ENCODE data around the gene SEMA5B.

Gene SEMA5B

DNA sequence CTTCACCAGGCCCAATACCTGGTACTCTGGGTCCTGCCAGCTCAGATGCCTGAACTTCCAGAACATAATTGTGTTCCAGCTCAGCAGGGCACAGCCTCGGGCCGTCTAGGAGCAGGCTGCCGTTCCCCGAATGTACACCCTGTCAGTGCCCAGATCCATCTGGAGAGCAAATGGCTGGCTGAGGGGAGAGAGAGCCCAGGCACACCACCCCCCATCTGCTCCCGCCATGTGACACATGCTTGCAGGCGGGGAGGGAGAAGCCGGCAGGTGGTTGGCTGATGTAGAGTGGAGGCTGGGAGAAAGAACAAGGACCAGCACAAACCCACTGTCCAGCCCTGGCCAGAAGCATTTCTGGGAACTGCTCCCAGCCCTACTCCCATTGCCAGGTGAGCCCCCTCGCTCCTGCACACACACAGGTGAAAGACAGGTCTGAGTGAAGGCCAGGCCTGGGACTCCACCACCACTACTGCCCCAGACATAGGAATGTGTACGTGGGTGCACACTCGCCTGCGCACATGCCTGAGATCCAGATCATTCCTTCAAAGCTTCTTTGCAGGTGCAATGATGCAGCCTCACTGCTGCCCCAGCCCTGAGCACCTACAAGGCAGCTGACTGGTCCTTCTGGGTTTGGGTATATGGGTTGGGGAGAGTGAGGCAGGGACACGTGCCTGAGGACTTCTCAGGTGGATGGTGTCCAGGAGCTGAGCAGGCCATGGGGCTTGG lies 53.5 kb downstream of the SEMA5B start:
- no peak for DNase-seq (ENCODE audit: low read depth)

DNA sequence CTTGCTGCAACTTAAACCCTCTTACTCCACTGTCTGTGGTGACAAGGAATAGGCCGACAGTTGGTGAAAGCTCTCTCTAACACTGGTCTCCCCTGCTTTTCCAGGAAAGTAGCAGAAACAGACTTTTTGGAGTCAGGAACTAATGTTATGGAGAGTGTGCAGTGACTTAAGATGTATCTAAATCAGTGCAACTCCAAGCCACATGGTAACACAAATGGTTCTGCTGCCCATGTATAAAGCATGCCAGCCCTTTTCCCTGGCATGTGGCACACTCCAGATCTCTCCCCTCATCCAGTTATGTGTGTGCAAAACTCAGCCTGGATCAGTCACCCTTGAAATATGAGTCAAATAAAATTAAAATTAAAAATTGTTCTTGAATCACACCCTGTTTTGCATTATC lies 55.4 kb downstream of the SEMA5B start:
- no peak for DNase-seq (ENCODE audit: low read depth)

DNA sequence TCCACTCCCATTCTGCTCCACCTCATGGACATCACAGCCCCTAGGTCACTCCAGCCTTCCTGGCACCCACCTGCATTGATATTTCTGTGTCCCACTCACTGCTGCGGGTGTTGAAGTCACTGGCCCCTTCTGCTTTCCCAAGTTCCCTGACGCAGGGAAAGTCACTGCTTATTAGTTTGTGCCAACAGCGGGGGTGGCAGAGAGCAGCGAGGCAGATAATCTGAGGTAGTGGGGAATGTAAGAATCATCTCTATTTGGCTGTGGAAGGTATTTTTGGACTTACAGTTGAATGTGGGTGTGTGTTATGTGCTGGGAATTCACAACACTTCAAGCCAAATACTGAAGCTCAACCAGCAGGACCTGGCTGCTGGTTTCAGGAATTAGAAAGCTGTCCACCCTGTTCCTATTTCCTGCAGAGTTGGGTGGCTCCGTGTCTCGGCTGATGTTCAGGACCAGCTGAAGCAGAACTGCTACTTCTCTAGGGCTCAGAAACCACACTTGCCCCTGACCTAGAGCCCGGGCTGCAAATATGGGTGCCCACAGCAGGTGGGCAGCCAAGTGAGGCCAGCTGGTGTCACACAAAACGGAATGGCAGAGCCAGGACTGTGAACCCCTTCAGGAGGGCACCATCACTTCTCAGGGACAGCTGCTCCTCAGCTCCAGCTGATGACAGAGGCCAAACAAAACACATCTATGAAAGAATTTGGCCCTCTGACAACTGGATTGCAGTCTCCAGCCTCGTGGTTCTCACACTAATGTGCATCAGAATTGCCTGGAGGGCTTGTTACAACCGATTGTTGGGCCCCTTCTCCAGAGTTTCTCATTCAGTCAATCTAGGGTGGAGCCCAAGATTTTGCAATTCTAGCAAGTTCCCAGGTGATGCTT lies 57.7 kb downstream of the SEMA5B start:
- no peak for DNase-seq (ENCODE audit: low read depth)

DNA sequence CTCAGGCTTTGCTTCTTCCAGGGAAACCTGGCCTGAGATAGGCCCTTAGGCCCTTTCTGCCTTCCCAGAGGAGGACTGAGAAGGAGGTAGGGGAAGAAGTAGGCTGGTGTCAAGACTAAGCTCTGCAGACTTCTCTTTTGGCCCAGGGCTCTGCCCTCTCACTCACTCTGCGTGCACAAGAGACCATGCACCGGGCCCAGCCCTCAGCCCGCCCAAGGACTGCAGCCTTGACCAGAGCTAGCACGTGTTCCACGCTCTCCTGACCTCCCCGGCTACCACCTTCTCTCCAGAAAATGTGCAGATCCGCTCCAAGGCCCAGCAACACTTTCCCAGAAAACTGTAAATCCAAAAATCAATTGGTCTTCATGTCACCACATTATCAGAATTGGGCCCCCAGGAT lies 59.8 kb downstream of the SEMA5B start:
- no peak for DNase-seq (ENCODE audit: low read depth)

DNA sequence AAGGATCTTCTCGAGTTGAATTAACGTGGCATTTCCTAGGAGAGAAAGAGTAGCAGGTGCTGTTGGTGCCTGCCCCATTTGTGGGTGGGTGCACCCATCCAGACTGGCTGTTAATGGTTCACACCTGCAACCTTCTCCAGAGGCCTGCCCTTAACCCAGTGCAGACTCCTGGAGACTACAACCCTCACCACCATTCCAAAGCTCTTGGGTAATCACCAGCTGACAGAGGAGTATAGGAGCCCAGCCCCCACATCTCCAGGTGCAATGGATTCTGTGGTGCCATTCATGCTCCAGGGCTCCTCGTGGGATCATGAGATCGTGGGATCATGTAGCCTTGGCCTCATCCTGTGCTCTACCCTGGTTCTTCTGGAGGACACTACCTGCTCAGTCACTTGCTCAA lies 60.2 kb downstream of the SEMA5B start:
- DNase-seq (ENCODE audit: low read depth), result no peak

DNA sequence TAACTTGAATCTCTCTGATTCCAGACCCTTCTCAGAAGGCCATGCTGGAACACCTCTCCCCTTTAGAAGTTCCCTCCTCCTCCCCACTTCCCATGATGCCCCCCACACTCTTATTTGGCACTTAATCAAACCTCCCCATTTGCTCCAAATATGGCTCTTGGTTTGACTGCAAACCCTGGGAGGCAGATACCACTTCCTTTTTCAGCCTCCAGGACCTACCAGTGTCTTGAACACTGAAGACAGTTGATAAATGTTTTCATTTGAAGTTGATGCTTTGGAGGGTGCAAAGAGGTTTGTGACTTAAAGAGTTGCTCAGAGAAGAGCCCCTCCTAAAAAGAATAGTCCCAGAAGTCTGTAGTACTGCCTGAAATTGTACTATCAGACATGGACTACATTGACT lies 61.5 kb downstream of the SEMA5B start:
- no peak for DNase-seq (ENCODE audit: low read depth)

DNA sequence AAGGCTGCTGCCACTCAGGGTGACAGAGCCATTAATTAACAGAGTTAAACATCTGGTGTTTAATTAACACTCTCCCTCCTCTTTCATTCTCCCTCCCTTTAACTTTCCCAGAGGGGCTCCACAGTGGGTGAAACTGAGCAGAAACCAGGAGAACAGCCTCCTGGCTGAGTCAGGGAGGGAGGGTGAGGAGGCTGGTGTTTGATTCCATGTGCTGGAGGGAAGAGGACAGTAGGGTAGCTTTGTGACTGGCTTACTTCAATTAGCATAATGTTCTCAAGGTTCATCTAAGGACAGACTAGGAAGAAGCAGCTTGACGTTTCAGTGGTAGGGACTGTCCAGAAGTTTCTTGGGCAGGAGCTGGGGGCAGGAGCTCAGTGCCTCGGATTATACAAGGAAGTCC lies 62.8 kb downstream of the SEMA5B start:
- DNase-seq (ENCODE audit: low read depth), result no peak

DNA sequence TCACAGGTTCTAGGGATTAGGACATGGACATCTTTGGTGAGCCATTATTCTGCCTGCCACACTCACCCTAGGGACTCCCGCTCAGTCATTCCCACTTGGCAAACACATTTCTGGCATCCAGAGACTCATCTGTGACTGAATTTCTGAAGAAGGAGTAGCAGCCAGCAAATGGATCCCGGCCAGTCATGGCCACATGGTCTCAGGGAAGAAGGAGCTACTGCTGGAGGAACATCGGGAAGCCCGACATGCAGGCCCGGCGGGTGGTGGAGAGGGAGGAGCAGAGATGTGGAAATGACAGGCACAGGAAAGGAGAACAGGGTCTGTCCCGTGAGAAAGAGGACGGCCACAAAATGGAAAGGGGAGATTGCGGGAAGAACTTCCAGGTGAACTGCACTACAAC lies 65.4 kb downstream of the SEMA5B start:
- DNase-seq (ENCODE audit: low read depth), result no peak

DNA sequence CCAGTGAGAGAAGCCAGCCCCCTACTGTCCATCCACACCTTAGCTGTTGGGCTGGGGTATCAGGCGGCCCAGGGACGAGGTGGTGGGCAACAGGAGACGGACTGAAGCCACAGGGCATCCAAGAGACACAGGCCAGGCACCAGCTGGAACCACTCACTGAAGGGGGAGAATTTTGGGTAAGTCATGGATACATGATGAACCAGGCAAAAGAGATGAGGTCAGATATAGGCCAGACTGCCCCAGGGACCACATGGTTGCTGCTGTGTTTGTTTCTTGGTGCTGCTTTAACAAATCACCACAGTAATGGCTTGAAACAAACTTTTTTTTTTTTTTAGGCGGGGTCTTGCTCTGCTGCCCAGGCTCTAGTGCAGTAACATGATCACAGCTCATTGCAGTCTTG lies 66.4 kb downstream of the SEMA5B start:
- DNase-seq (ENCODE audit: low read depth), result no peak

DNA sequence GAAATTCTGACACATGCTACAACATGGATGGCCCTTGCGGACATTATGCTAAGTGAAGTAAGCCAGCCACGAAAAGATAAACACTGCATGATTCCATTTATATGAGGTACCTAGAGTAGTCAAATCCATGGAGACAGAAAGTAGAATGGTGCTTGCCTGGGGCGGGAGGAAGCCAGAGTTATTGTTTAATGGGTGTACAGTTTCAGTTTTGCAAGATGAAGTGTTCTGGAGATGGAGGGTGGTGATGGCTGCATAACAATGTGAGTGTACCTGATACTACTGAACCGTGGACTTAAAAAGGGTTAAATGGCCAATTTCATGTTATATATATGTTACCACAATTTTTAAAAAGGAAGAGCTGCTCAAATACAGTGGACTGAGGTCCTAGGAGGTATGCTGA lies 66.9 kb downstream of the SEMA5B start:
- DNase-seq (ENCODE audit: low read depth), result no peak

DNA sequence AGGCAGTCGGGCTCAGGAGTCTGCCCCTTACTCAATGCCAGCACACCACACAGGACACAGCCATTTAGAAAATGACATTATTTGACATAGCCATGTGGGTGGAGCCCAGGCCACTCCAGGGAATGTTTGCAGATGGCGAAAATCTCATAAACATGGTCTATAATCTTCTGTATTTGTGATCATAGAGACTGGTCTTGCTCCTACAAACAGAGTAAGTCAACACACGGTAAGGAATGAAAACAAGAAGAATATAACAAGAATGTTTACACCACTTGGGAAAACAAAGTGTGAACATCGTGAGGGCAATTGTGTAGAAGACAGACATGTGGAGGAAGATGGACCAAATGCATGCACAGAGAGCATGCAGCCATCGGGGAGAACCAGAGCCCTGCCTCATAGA lies 68.2 kb downstream of the SEMA5B start:
- DNase-seq (ENCODE audit: low read depth), result no peak

DNA sequence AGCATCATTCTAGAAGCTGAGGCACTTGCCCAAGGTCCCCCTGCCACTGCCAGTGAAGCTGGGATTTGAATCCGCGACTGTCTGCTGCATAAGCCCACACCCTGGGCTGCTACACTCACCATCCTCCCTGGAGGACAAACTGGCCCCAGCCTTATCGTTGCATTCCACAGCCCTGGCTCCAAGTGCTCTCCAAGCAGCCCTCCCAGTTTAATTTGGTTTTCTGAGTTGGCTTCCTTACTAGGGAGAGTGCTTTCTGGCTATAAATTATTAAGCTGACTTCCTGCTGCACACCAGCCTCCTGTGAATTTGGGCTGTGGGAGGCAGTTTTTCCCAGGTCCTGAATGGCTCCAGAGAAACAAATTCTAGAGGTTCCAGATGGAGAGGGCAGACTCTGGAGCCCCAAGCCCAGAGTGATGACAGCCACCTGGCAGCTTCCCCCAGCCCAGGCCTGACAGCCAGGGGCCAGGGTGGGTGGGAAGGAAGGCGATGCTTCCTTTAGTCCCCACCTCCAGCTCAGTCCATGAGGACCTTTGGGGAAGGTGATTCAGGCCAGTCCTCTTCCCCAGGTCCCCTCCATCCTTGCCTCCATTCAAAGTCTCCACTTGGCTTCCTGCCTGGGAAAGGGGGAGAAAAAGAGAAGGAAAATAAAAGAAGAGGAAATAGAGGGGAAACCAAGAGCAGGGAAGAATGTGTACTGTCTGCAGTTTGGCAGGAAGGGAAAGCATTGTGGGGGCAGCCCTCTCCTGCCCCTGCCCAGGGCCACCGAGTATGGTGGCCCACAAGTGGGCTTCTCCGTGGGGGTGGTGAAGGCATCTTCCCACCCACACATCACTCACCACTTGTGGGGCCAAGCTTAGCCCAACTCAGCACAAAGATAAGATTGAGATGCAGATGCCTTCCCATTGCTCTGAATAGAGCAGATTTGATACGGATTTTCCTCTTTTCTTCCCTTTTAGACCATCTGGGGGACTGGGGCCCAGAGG lies 69.6 kb downstream of the SEMA5B start:
- no peak for DNase-seq (ENCODE audit: low read depth)

DNA sequence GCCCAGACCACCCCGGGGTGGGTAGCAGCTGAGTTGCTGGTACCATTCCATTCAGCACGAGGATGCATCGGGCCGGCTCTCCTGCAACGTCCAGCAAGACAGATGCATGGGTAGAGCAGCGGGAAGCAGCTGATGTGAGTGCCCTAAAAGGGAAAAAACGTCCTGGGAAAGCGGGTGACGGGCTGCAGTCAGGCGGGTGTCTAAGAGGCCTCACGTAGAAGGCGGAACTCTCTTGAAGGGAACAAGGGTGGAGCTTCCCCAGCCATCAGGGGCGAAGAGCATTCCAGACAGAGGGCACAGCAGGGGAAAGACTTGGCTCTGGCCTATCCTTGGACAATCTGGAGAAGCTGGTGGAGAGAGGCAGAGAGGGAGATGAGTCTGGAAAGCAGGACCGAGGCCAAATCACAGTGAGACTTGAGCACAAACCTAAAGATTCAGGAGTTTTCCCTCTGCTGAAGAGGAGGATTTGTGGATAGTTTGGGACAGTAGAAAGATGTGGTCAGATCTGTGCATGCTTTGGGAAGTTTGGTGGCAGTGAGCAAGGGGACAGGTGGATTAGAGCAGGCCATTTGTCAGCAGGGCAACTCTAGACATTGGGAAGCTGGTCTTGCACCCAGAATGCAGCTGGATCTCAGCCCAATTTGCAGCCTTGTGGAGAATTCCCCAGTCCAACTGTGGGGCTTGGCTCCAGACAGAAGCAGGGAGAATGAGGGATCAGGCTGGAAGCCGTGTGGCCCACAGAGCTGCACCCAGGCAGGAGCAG lies 70.7 kb downstream of the SEMA5B start:
- no peak for DNase-seq (ENCODE audit: low read depth)

DNA sequence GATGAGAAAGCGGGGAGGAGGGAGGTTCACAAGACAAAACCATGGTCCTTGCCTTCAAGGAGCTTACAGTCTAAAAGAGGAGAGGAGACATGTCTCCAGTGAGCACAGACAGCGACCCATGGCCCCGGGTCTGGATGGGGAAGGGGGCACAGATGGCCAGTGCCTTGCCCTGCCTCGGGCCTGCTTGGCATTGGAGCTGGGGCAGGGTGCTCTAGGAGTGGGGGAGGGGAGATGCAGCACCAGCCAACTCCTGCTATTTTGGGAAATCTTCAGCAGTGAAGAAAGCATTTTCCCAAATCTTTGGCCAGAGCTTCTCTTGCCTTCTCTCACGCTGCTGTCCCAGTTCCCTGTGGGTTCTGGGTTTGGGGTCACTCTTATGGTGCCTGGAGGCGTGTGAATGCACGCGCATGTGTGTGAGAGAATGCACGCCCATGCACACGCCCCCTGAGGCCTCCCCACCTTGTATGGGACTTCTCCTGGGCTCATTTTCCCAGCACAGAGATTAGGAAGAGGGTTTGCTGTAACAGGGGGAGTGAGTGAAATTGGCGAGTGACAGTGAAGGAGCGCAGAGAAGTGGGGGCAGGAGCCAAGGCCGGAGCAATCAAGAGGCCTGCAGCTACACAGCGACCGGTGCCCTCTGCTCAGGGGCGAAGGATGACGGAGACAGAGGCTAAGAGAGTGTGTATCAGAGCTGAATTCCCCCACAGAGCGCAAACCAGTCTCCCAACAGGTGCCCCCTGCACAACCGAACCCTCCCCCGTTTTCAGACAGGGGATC lies 71.5 kb downstream of the SEMA5B start:
- DNase-seq (ENCODE audit: low read depth), result no peak

DNA sequence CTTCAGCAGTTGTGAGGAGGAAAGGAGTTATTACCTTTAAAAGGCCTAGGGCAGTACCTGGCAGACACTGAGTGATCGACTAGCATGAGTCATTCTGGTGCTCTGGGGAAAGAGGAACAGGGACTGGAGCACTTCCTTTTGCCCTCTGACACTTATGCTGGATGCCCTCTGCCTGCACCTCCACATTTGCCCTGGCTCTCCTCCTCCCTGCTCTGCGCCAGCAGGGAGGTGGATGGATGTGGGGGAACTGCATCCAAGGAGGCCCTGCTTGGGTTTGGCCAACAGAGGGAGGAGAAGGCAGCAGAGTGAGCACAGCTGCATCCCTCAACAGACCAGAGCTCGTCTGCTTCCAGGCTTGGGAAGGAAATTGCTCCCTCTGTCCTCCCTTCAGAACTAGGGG lies 75.0 kb downstream of the SEMA5B start:
- DNase-seq (ENCODE audit: low read depth), result no peak

DNA sequence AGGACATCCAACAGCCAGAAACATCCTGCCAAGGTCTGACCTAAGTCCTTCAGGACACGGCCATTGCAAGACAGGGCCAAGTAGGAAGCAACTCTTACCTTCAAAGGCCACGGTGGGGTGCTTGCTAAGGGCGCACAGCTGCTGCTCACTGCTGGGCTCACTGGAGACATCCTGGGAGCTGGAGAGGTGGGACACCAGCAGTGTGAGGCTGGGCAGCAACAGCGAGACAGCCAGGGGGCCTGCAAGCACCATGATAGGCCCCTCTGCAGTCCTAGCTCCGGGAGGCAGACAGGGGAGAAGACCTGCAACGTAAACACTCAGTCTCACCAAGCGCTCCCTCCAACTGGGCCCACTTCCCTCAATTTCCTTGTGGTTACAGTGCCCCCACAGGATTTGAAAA lies 79.2 kb downstream of the SEMA5B start:
- DNase-seq (ENCODE audit: low read depth), result no peak

DNA sequence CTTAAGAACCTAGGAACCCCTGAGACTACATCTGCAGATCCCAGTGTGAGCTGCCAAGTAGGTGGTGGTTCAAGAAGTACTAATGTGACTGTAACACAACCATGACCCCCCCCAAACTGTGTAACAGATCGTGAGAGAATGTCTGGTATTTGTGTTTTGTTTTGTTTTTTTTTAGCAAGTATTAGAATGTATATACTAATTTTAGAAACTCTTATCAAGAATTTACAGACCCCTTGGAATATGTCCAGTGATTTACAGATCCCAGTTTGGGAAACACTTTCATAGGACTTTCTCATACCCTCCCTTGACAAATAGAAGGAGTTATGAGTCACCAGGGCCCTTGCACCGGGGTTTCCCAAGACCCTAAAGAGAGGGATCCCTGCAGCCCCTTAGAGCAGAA lies 79.8 kb downstream of the SEMA5B start:
- DNase-seq (ENCODE audit: low read depth), result no peak

DNA sequence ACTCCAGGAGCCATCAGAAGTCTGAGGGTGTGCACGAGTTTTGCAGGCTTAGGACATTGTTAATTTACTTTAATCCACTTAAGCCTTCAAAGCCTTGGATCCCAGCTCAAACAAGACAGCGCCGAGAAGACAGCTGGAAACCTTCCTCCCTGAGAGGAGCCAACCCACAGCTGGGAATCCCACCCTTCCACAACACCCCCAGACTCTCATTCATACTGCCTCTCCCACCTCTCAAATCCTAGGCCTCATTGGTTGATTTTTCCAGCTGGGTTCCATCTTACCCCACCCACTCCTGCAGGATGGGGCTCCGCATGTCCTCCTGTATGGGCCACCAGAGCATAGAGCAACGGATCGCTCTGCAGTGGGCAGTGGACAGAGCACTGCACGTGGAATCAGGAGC lies 80.4 kb downstream of the SEMA5B start:
- DNase-seq (ENCODE audit: low read depth), result no peak

DNA sequence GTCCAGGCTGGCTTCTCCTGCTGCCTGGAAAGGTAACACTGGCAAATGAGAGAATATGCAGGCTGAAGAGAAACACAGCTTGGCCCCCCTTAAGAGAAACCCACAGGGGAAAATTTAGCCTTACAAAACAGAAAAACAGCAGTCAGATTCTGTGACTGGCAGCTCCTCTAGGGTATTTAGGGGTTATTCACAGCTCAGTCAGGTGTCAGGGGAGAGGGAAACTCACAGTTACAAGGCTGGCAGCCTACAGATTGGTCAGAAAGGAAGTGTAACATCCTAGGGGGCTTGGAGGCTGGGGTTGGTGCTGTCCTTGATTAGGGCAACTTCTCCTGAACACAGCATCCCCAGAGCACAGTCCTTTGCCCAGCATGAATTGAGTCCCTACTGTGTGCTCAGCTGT lies 81.4 kb downstream of the SEMA5B start:
- DNase-seq (ENCODE audit: low read depth), result no peak

DNA sequence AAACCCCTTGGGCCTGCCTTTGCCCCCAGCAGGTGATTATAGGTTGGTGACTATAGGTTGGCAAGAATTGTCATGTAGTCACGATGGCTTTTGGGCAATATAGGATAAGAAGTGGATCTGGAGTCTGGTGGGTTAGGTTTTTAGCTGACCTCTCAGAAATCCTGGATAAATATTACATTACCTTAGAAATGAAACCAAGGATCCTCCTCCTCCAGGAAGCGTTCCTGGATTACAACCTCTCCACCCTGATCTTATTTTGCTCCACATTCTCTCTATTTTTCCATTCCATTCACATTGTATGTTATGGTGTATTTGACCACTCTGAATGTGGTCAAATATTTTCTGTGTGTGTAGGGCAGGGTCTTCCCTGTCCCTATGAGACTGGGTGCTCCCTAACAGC lies 82.3 kb downstream of the SEMA5B start:
- no peak for DNase-seq (ENCODE audit: low read depth)

DNA sequence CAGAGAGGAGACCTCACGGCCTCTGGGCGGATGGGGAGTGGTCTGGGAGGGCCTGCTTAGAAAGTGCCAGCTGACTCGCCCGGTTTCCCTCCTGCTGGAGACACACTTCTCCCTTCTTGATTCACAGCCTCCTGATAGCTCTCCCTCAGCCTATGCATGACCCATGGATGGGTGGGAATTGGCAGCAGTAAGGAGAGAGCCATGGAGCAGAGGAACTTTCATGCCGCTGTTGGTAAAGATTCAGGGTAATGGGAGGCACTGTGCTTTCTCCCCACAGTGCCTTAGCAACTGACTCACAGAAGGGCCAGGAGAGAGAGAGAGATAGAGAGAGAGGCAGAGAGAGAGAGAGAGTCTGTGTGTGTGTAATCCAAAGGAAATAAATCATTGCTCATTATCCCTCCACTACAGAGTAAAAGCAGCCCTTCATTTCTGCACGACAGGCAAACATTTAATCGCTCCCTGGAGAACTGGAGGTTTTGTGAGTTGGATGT lies 82.8 kb downstream of the SEMA5B start:
- no peak for DNase-seq (ENCODE audit: low read depth)
